HG03457 (cell line): Measurements from ENCODE around the gene SHF.

ENCODE experiments used
- ATAC-seq: cut with Tn5 transposase; IDR thresholded peaks from one replicate; pipeline ENCODE4 v1.9.1; 2021; ENCODE audit warnings: moderate number of reproducible peaks; ENCODE audit not compliant: unreplicated experiment

Gene SHF

GRCh38 chr15:45130291-45131000, 57.3 kb downstream of the SHF start:
- ATAC-seq: no peak

- ATAC-seq: no peak
Observed at GRCh38 chr15:45129651-45130129, 58.1 kb downstream of the SHF start, which contains the start of the genes DUOX1 and DUOXA1. TSS of gene DUOX1 (plus strand) at chr15:45129994. CDS start at chr15:45131967, 1,973 bp downstream. TSS of gene DUOXA1 (minus strand) at chr15:45129879. CDS start at chr15:45123014, 6,865 bp downstream.

GRCh38 chr15:45128971-45129639, 58.7 kb downstream of the SHF start:
- no peak for ATAC-seq

- no peak for ATAC-seq
Observed at GRCh38 chr15:45126535-45127158, 61.1 kb downstream of the SHF start.

- no peak for ATAC-seq
Observed at GRCh38 chr15:45123397-45123796, 64.4 kb downstream of the SHF start.

- ATAC-seq: no peak
Observed at GRCh38 chr15:45122719-45123118, 65.0 kb downstream of the SHF start.

- ATAC-seq: no peak
Observed at GRCh38 chr15:45121706-45122417, 65.9 kb downstream of the SHF start.

GRCh38 chr15:45121020-45121419, 66.7 kb downstream of the SHF start:
- no peak for ATAC-seq

GRCh38 chr15:45120081-45120972, 67.4 kb downstream of the SHF start:
- no peak for ATAC-seq

GRCh38 chr15:45118996-45119395, 68.8 kb downstream of the SHF start:
- no peak for ATAC-seq

GRCh38 chr15:45118131-45118588, 69.6 kb downstream of the SHF start:
- peak; percentile 84 for ATAC-seq

GRCh38 chr15:45117308-45118130, 70.2 kb downstream of the SHF start:
- ATAC-seq: no peak
